HEK293 (cell line): ENCODE results near the gene C20orf96.

Experiments
- CTCF ChIA-PET: fragments of 350-600 bp; formaldehyde crosslinking; extraction: SDS; loops from one replicate; lab custom pipeline; 2021; ENCODE audit warnings: antibody characterized with exemption; lab: Yijun Ruan, JAX
- POLR2A ChIA-PET: fragments of 300-600 bp; formaldehyde crosslinking; extraction: SDS; loops from one replicate; lab custom pipeline; 2020; ENCODE audit warnings: antibody characterized with exemption, inconsistent platforms; lab: Yijun Ruan, JAX
- H3K27ac ChIP-seq: fragments of 200-500 bp; sonication (Bioruptor generic); 2 replicates; pipeline ENCODE4 v1.5.1; 2014; ENCODE audit warnings: low read depth, low read length, control low read depth, inconsistent platforms; ENCODE audit errors: extremely low read depth
- H3K36me3 ChIP-seq, 2 experiments: fragments of 200-500 bp in 1 of 2; sonication (Bioruptor generic) in 1 of 2; 1 replicate in 1 of 2; 2 replicates in 1 of 2; pipeline ENCODE4 v1.5.1; 2014 to 2017; ENCODE audit warnings: inconsistent platforms in 2 of 2, low read length in 2 of 2; ENCODE audit not compliant: control insufficient read depth in 2 of 2, insufficient read depth in 1 of 2
- H3K4me1 ChIP-seq: fragments of 200-500 bp; sonication (Bioruptor generic); 2 replicates; pipeline ENCODE4 v1.5.1; 2014; ENCODE audit warnings: mild to moderate bottlenecking, low read length, inconsistent platforms; ENCODE audit not compliant: control insufficient read depth, insufficient read depth
- H3K4me3 ChIP-seq: 2 replicates; pipeline ENCODE4 v1.5.1; 2011; ENCODE audit warnings: low read depth, mild to moderate bottlenecking, control low read depth, low read length, moderate library complexity
- H3K9me3 ChIP-seq: fragments of 200-500 bp; sonication (Bioruptor generic); 2 replicates; pipeline ENCODE4 v1.5.1; 2014; ENCODE audit warnings: low read depth, low read length, inconsistent platforms; ENCODE audit not compliant: control insufficient read depth, insufficient read depth
- GLI2 ChIP-seq: fragments of 450-650 bp; formaldehyde crosslinking; IDR thresholded peaks from 2 replicates; pipeline ENCODE4; 2017; ENCODE audit warnings: missing biosample characterization, missing genetic modification characterization, low read depth, borderline replicate concordance
- KLF1 ChIP-seq: fragments of 450-650 bp; formaldehyde crosslinking; IDR thresholded peaks from 2 replicates; pipeline ENCODE4 v1.5.1; 2016; ENCODE audit warnings: missing biosample characterization, missing genetic modification characterization
- TCF7L2 ChIP-seq: IDR thresholded peaks from 2 replicates; pipeline ENCODE4 v1.6.1; 2011; ENCODE audit warnings: low read depth, mild to moderate bottlenecking, inconsistent platforms, low read length, moderate library complexity, borderline replicate concordance
- ZEB2 ChIP-seq: fragments of 450-650 bp; formaldehyde crosslinking; IDR thresholded peaks from 2 replicates; pipeline ENCODE4 v1.5.1; 2016; ENCODE audit warnings: missing biosample characterization, missing genetic modification characterization
- ZFHX2 ChIP-seq: fragments of 450-650 bp; formaldehyde crosslinking; conservative IDR thresholded peaks from 2 replicates; pipeline ENCODE4 v1.5.1; 2016; ENCODE audit warnings: missing biosample characterization, missing genetic modification characterization
- ZNF10 ChIP-seq: fragments of 450-650 bp; formaldehyde crosslinking; IDR thresholded peaks from 2 replicates; pipeline ENCODE4 v1.5.1; 2017; ENCODE audit warnings: missing biosample characterization, missing genetic modification characterization
- ZNF112 ChIP-seq: fragments of 450-650 bp; formaldehyde crosslinking; IDR thresholded peaks from 2 replicates; pipeline ENCODE4 v1.5.0; 2017; ENCODE audit warnings: missing biosample characterization, missing genetic modification characterization
- ZNF341 ChIP-seq: fragments of 450-650 bp; formaldehyde crosslinking; IDR thresholded peaks from 2 replicates; pipeline ENCODE4; 2016; ENCODE audit warnings: low read depth, missing biosample characterization, missing genetic modification characterization
- ZNF366 ChIP-seq: fragments of 450-650 bp; formaldehyde crosslinking; conservative IDR thresholded peaks from 2 replicates; pipeline ENCODE4 v1.5.1; 2016; ENCODE audit warnings: missing biosample characterization, missing genetic modification characterization
- ZNF391 ChIP-seq: fragments of 450-650 bp; formaldehyde crosslinking; IDR thresholded peaks from 2 replicates; pipeline ENCODE4 v1.5.1; 2016; ENCODE audit warnings: low read depth, missing biosample characterization, missing genetic modification characterization, borderline replicate concordance
- ZNF521 ChIP-seq: fragments of 450-650 bp; formaldehyde crosslinking; IDR thresholded peaks from 2 replicates; pipeline ENCODE4 v1.5.1; 2017; ENCODE audit warnings: missing biosample characterization, mild to moderate bottlenecking, missing genetic modification characterization
- ZNF544 ChIP-seq: fragments of 450-650 bp; formaldehyde crosslinking; IDR thresholded peaks from 2 replicates; pipeline ENCODE4 v1.5.0; 2017; ENCODE audit warnings: missing biosample characterization, missing genetic modification characterization
- ZNF561 ChIP-seq: fragments of 450-650 bp; IDR thresholded peaks from 2 replicates; pipeline ENCODE4 v1.5.1; 2018; ENCODE audit warnings: missing biosample characterization, missing genetic modification characterization, borderline replicate concordance
- ZNF610 ChIP-seq: fragments of 450-650 bp; formaldehyde crosslinking; IDR thresholded peaks from 2 replicates; pipeline ENCODE4 v1.5.1; 2016; ENCODE audit warnings: missing biosample characterization, missing genetic modification characterization, borderline replicate concordance
- ZNF76 ChIP-seq: fragments of 450-650 bp; formaldehyde crosslinking; IDR thresholded peaks from 2 replicates; pipeline ENCODE4; 2016; ENCODE audit warnings: low read depth, missing biosample characterization, missing genetic modification characterization, borderline replicate concordance
- TF ChIP-seq, protein P1 (sequence below): fragments of 450-650 bp; formaldehyde crosslinking; IDR thresholded peaks from 2 replicates; pipeline ENCODE4 v1.5.1; 2017; ENCODE audit warnings: missing biosample characterization, missing genetic modification characterization
- TF ChIP-seq, protein P2 (sequence below): fragments of 450-650 bp; formaldehyde crosslinking; IDR thresholded peaks from 2 replicates; pipeline ENCODE4 v1.5.1; 2016; ENCODE audit warnings: missing biosample characterization, missing genetic modification characterization
- TF ChIP-seq, protein P3 (sequence below): fragments of 450-650 bp; formaldehyde crosslinking; optimal IDR thresholded peaks from 2 replicates; pipeline ENCODE3; 2016; ENCODE audit warnings: missing biosample characterization, mild to moderate bottlenecking, missing genetic modification characterization

C20orf96 gene

DNA sequence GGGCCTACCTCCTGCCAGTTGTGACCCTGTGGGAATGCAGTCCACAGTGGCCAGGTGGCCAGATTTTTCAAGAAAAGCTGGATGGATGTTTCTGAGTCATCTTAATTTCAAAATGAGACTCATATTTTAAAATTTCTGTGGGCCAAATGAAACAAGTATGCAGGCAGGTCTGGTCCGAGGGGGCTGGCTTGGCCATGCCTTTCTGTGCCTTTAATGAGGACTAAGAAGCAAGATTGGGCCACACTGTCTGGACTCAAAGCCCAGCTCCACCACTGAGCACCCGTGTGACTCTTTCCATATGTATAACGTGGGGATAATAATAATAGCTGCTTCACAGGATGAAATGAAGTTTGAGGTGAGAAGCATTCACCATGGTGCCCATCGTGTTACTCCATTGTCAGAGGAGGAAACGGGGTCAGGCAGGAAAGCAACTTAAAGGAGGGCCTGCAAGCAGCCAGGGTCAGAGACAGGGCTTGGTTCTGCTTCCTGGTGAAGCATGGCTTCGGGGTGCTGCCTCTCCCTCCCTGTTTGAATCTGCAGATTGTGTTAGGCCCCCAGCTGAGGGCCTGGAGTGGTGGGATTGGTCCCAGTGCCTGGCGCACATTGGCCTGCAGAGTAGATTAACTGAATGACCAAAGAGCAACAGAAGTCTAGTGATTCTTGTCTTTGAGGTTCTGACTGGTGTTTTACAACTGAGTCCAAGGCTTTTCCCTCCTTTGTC, 38.6 kb upstream of the C20orf96 start (continued):
- TF ChIP-seq ZNF544 (tag by site-specific recombination) (no peak), ZNF366 (tag by site-specific recombination) (no peak), GLI2 (tag by site-specific recombination) (no peak)
- TF ChIP-seq, protein P1, sequence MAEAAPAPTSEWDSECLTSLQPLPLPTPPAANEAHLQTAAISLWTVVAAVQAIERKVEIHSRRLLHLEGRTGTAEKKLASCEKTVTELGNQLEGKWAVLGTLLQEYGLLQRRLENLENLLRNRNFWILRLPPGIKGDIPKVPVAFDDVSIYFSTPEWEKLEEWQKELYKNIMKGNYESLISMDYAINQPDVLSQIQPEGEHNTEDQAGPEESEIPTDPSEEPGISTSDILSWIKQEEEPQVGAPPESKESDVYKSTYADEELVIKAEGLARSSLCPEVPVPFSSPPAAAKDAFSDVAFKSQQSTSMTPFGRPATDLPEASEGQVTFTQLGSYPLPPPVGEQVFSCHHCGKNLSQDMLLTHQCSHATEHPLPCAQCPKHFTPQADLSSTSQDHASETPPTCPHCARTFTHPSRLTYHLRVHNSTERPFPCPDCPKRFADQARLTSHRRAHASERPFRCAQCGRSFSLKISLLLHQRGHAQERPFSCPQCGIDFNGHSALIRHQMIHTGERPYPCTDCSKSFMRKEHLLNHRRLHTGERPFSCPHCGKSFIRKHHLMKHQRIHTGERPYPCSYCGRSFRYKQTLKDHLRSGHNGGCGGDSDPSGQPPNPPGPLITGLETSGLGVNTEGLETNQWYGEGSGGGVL (tag by site-specific recombination): no peak

DNA sequence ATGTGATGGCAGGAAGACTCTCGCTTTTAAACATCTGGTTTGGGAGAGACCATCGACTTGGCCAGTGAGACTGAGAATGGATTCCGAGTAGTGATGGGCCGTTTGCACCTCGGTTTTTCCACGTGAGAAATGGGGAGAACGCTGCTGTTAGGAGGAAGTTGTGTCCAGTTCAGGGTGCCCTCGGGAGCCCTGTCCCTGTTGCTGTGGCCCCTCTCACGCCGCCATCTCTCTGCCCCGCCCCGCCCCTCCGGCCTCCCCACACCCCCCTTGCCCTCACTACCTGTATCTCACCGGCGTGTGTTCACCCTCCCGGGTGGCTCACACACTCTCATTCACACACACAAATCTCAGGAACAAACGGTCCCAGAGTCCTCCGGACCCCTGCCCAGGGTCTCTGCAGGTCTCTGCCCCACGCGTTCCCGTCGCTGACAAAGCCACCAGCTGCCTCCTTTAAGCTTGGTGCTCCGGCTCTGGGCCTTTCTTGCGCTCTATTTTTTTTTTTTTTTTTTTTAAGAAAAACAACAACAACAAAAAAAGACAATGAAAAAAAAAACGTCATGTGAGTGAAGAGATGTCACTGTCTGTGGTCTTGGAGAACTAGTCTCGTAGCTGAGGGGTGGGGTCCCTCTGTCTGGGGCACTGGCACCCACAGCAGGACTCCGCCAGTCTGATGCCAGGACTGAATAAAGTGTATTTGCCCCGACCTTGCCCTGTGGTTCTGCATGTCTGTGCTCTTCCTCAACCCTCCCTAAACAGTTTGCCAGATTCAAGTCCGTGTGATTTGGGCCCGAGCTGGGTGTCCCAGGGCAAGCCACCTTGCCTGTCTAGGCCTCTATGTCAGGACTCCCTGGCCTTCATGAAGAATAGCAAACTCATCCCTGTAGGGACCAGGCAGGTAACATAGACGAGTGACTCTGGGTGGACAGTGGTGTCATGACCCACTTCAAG, 37.8 kb upstream of the C20orf96 start:
- peaks cover 0 to 5% of the 10 kb centered on the region in 2 experiments; a peak in 1 of 3 replicates for H3K36me3 ChIP-seq
- TF ChIP-seq, protein P2, sequence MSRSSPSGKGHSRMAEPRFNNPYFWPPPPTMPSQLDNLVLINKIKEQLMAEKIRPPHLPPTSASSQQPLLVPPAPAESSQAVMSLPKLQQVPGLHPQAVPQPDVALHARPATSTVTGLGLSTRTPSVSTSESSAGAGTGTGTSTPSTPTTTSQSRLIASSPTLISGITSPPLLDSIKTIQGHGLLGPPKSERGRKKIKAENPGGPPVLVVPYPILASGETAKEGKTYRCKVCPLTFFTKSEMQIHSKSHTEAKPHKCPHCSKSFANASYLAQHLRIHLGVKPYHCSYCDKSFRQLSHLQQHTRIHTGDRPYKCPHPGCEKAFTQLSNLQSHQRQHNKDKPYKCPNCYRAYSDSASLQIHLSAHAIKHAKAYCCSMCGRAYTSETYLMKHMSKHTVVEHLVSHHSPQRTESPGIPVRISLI (tag by site-specific recombination): peak; percentile 56; the same call in 1 of the 2 replicates
- TF ChIP-seq ZNF391 (tag by site-specific recombination): no peak
- no peak for TF ChIP-seq ZNF521 (tag by site-specific recombination)
- no peak for TF ChIP-seq ZNF10 (tag by site-specific recombination)
- CTCF ChIA-PET: interaction anchor here (0.6 to 3.6 kb wide), 8 partner anchors 14 to 91 kb away, joined by 3 to 21 read pairs (median 4); no protein-coding TSS in a partner anchor
- H3K9me3 ChIP-seq: no peaks in the 10 kb centered on the region
- H3K4me3 ChIP-seq: no peak overlapping the region
- peaks cover 10% of the 10 kb centered on the region for H3K4me1 ChIP-seq
- peak overlapping the region; percentile 53; the same call in 1 of the 2 replicates for H3K27ac ChIP-seq
- POLR2A ChIA-PET: interaction anchor here (1.9 kb wide), 1 partner anchor 18 kb away, joined by 4 read pairs; no protein-coding TSS in a partner anchor

DNA sequence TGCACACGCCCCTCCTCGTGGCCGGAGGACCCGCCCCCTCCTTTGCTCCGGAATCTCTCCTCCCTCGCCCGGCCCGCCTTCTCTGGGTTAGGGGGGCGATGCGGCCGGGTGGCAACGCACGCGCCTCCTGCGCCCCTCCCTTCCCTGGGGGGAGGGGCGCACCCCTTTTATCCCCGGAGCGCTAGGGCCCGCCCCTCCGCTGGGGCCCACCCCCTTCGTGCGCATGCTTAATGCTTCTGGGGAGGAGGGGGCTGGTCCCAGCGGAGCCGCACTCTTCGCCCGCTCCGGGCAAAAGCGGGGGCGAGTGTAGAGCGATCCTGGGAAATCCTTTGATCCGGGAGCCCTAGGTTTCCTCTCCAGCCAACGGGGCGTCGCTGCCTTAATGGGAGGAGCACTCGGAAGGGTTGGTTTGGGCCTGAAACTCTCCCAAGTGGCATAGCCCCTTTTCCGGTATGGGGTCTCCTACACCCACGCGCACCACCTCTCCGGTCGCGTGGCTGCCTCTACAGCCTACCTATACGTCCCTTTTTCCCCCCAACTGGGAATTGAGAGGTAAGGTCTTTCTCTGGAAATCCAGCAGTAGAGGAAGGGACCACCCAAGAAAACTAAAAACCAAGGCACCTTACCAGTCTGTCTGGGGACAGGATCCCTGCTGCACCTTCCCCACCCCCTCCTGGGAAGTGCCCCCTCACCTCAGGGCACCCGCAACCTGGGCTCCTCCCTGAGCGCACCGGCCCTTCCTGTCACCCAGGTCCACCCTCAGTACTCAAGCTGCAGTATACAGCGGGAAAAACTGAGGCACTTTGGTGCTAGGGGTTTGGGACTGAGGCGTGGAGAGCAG, 36.9 kb upstream of the C20orf96 start:
- Histone ChIP-seq H3K9me3 (no peaks in the 10 kb centered on the region), H3K36me3 (peaks cover 0 to 5% of the 10 kb centered on the region in 2 experiments; a peak in 1 of 3 replicates), H3K4me1 (peaks cover 10% of the 10 kb centered on the region), H3K27ac (peak overlapping the region; percentile 53; the same call in 1 of the 2 replicates), H3K4me3 (peak overlapping the region; percentile 35)
- POLR2A ChIA-PET: interaction anchor here (1.4 kb wide), 1 partner anchor 20 kb away, joined by 7 read pairs; the partner anchor contains the start of gene NRSN2
- CTCF ChIA-PET: interaction anchor here (0.6 to 0.8 kb wide), 2 partner anchors 38 to 64 kb away, joined by 3 to 4 read pairs; no protein-coding TSS in a partner anchor
- TF ChIP-seq, protein P3, sequence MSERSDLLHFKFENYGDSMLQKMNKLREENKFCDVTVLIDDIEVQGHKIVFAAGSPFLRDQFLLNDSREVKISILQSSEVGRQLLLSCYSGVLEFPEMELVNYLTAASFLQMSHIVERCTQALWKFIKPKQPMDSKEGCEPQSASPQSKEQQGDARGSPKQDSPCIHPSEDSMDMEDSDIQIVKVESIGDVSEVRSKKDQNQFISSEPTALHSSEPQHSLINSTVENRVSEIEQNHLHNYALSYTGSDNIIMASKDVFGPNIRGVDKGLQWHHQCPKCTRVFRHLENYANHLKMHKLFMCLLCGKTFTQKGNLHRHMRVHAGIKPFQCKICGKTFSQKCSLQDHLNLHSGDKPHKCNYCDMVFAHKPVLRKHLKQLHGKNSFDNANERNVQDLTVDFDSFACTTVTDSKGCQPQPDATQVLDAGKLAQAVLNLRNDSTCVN (tag by site-specific recombination): peak; percentile 76
- TF ChIP-seq ZFHX2 (tag by site-specific recombination): peak; percentile 85
- TF ChIP-seq ZNF391 (tag by site-specific recombination): peak; percentile 9; the same call in 1 of the 2 replicates
- TF ChIP-seq ZEB2 (tag by site-specific recombination): 0 out of 2 replicates have a peak, but pooled peaks have one; percentile 74
- no peak for TF ChIP-seq ZNF112 (tag by site-specific recombination)
- peak; percentile 22 for TF ChIP-seq ZNF366 (tag by site-specific recombination)
- TF ChIP-seq TCF7L2: peak; percentile 43; the same call in 1 of the 2 replicates
- TF ChIP-seq KLF1 (tag by site-specific recombination): peak; percentile 99
- peak; percentile 88 for TF ChIP-seq ZNF561
- TF ChIP-seq, protein P1 (tag by site-specific recombination): peak; percentile 93
- peak; percentile 65; the same call in 1 of the 2 replicates for TF ChIP-seq ZNF76 (tag by site-specific recombination)
- peak; percentile 78 for TF ChIP-seq ZNF341 (tag by site-specific recombination)
- TF ChIP-seq ZNF610: no peak
